ENCODE measurements around the gene C3orf85.

The C3orf85 gene, protein sequence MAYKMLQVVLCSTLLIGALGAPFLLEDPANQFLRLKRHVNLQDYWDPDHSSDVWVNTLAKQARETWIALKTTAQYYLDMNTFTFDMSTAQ

GRCh38 chr3:109136523-109136922 lies at the start of gene C3orf85:
Gene C3orf85, plus strand, starts transcription at chr3:109136719. Its CDS starts 129 bp downstream, at chr3:109136848.
- H3K9me3 ChIP-seq (ENCODE audit: control insufficient read depth, low read depth, low read length): no peaks in the 10 kb centered on the region
- H3K36me3 ChIP-seq (ENCODE audit: control insufficient read depth, low read depth, low read length): no peaks in the 10 kb centered on the region
- H3K27me3 ChIP-seq (ENCODE audit: control insufficient read depth, insufficient read depth, low read length): no peaks in the 10 kb centered on the region
- no peak within 1 kb of the TSS for H3K27ac ChIP-seq (ENCODE audit: low read length)
- no peaks in the 10 kb centered on the region for H3K4me1 ChIP-seq (ENCODE audit: control insufficient read depth, low read depth, low read length)
- no peak within 1 kb of the TSS for H3K4me3 ChIP-seq (ENCODE audit: low read length)
- no peak within 1 kb of the TSS for H3K9ac ChIP-seq (ENCODE audit: low read length)

GRCh38 chr3:109089265-109089664 lies 47.3 kb upstream of the C3orf85 start:
- H3K9ac ChIP-seq (ENCODE audit: low read length): no peak overlapping the region
- no peak overlapping the region for H3K4me3 ChIP-seq (ENCODE audit: low read length)
- H3K36me3 ChIP-seq (ENCODE audit: control insufficient read depth, low read depth, low read length): no peaks in the 10 kb centered on the region
- H3K27me3 ChIP-seq (ENCODE audit: control insufficient read depth, insufficient read depth, low read length): no peaks in the 10 kb centered on the region
- no peak overlapping the region for H3K27ac ChIP-seq (ENCODE audit: low read length)
- H3K4me1 ChIP-seq (ENCODE audit: control insufficient read depth, low read depth, low read length): no peaks in the 10 kb centered on the region
- no peaks in the 10 kb centered on the region for H3K9me3 ChIP-seq (ENCODE audit: control insufficient read depth, low read depth, low read length)

- Histone ChIP-seq H3K9ac (ENCODE audit: low read length) (no peak overlapping the region), H3K27me3 (ENCODE audit: control insufficient read depth, insufficient read depth, low read length) (no peaks in the 10 kb centered on the region), H3K4me1 (ENCODE audit: control insufficient read depth, low read depth, low read length) (no peaks in the 10 kb centered on the region), H3K9me3 (ENCODE audit: control insufficient read depth, low read depth, low read length) (no peaks in the 10 kb centered on the region), H3K4me3 (ENCODE audit: low read length) (no peak overlapping the region), H3K27ac (ENCODE audit: low read length) (no peak overlapping the region), H3K36me3 (ENCODE audit: control insufficient read depth, low read depth, low read length) (no peaks in the 10 kb centered on the region)
Observed at GRCh38 chr3:109091846-109092245, 44.7 kb upstream of the C3orf85 start.

DNA sequence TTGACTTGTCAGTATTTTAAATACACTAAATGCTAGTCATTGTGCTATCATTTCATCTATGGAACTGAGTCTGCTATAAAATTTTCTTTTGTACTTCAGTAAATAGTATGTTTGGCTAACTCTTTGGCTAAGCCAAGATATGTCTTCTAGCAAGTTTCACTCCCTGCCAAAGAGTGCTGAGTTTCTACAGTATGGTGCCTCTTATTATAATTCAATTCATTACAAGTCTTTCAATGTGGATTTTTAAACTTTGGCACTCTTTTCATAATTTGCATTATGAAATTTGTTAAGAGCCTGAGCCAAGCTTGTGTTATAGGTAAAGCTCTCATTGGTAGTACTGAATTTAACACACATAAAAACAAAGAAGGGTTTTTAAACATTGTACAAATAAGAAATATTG lies 43.0 kb upstream of the C3orf85 start:
- Histone ChIP-seq H3K9ac (ENCODE audit: low read length) (no peak overlapping the region), H3K27me3 (ENCODE audit: control insufficient read depth, insufficient read depth, low read length) (no peaks in the 10 kb centered on the region), H3K9me3 (ENCODE audit: control insufficient read depth, low read depth, low read length) (no peaks in the 10 kb centered on the region), H3K36me3 (ENCODE audit: control insufficient read depth, low read depth, low read length) (no peaks in the 10 kb centered on the region), H3K4me3 (ENCODE audit: low read length) (no peak overlapping the region), H3K27ac (ENCODE audit: low read length) (no peak overlapping the region), H3K4me1 (ENCODE audit: control insufficient read depth, low read depth, low read length) (no peaks in the 10 kb centered on the region)

DNA sequence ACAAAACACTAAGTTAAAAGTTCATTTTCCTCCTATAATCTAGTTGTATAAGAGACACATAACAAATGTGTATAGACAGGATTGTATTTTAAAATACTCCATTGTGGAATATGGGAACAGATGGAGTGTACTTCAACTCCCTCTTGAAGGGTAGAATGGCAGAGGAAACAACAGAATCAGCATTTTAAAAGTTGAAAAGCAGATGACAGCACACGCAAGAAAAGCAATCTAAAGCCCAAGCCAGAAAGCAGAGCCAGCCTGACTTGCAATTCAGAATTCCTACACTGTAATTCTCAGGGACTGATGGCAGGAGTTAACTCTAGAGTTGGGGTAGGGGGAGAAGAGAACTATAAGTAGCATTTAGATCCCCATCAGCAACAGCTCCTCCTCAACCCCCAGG lies 41.4 kb upstream of the C3orf85 start:
- Histone ChIP-seq H3K27ac (ENCODE audit: low read length) (no peak overlapping the region), H3K27me3 (ENCODE audit: control insufficient read depth, insufficient read depth, low read length) (no peaks in the 10 kb centered on the region), H3K9ac (ENCODE audit: low read length) (no peak overlapping the region), H3K36me3 (ENCODE audit: control insufficient read depth, low read depth, low read length) (no peaks in the 10 kb centered on the region), H3K4me3 (ENCODE audit: low read length) (no peak overlapping the region), H3K4me1 (ENCODE audit: control insufficient read depth, low read depth, low read length) (no peaks in the 10 kb centered on the region), H3K9me3 (ENCODE audit: control insufficient read depth, low read depth, low read length) (no peaks in the 10 kb centered on the region)

GRCh38 chr3:109098079-109098644 lies 38.4 kb upstream of the C3orf85 start:
- no peak overlapping the region for H3K9ac ChIP-seq (ENCODE audit: low read length)
- H3K27me3 ChIP-seq (ENCODE audit: control insufficient read depth, insufficient read depth, low read length): no peaks in the 10 kb centered on the region
- no peaks in the 10 kb centered on the region for H3K4me1 ChIP-seq (ENCODE audit: control insufficient read depth, low read depth, low read length)
- no peak overlapping the region for H3K4me3 ChIP-seq (ENCODE audit: low read length)
- no peaks in the 10 kb centered on the region for H3K9me3 ChIP-seq (ENCODE audit: control insufficient read depth, low read depth, low read length)
- H3K27ac ChIP-seq (ENCODE audit: low read length): no peak overlapping the region
- H3K36me3 ChIP-seq (ENCODE audit: control insufficient read depth, low read depth, low read length): no peaks in the 10 kb centered on the region

GRCh38 chr3:109109574-109109973 lies 26.9 kb upstream of the C3orf85 start:
- Histone ChIP-seq H3K27ac (ENCODE audit: low read length) (no peak overlapping the region), H3K36me3 (ENCODE audit: control insufficient read depth, low read depth, low read length) (no peaks in the 10 kb centered on the region), H3K4me3 (ENCODE audit: low read length) (no peak overlapping the region), H3K9ac (ENCODE audit: low read length) (no peak overlapping the region), H3K9me3 (ENCODE audit: control insufficient read depth, low read depth, low read length) (no peaks in the 10 kb centered on the region), H3K4me1 (ENCODE audit: control insufficient read depth, low read depth, low read length) (no peaks in the 10 kb centered on the region), H3K27me3 (ENCODE audit: control insufficient read depth, insufficient read depth, low read length) (no peaks in the 10 kb centered on the region)

- Histone ChIP-seq H3K9ac (ENCODE audit: low read length) (no peak overlapping the region), H3K27ac (ENCODE audit: low read length) (no peak overlapping the region), H3K4me1 (ENCODE audit: control insufficient read depth, low read depth, low read length) (no peaks in the 10 kb centered on the region), H3K9me3 (ENCODE audit: control insufficient read depth, low read depth, low read length) (no peaks in the 10 kb centered on the region), H3K27me3 (ENCODE audit: control insufficient read depth, insufficient read depth, low read length) (no peaks in the 10 kb centered on the region), H3K4me3 (ENCODE audit: low read length) (no peak overlapping the region), H3K36me3 (ENCODE audit: control insufficient read depth, low read depth, low read length) (no peaks in the 10 kb centered on the region)
Observed at GRCh38 chr3:109112946-109113760, 23.4 kb upstream of the C3orf85 start.

DNA sequence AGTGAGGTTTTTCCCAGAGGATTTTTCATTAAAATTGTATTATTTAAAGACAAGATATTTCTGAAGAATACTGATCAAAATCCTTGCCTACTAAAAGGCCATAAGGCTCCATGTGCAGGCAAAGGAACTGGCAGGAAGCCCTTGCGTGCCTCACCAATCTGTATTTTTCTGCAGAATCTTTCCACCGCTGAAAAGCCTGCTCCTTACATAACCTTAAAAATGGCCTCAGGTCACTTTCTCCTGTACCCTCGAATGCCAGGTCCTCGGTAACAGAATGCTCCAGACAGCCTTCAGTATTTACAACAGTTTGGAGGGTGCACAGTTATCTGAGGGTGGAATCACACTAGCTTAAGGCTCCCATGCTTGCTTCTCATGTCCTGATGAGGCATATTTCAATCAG lies 21.8 kb upstream of the C3orf85 start:
- no peaks in the 10 kb centered on the region for H3K27me3 ChIP-seq (ENCODE audit: control insufficient read depth, insufficient read depth, low read length)
- no peak overlapping the region for H3K4me3 ChIP-seq (ENCODE audit: low read length)
- H3K4me1 ChIP-seq (ENCODE audit: control insufficient read depth, low read depth, low read length): no peaks in the 10 kb centered on the region
- H3K27ac ChIP-seq (ENCODE audit: low read length): no peak overlapping the region
- no peaks in the 10 kb centered on the region for H3K36me3 ChIP-seq (ENCODE audit: control insufficient read depth, low read depth, low read length)
- H3K9me3 ChIP-seq (ENCODE audit: control insufficient read depth, low read depth, low read length): no peaks in the 10 kb centered on the region
- H3K9ac ChIP-seq (ENCODE audit: low read length): no peak overlapping the region

DNA sequence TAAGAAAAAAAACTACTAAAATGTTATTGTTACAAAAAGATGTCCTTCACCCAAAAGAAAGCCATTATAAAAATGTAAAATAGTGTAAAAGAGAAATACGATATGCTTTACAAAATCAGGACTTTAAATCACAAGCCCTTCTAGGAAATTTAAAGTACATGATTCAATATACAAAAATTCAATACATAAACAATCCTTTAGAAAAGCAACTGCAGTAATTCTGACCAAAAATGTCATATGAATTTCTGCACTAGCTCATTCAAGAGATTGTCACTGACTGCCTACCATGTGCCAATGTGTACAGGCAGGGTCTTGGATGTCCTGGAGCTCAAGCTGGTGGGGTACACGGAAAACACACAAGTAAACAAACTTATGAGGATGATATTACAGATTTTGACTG lies 21.1 kb upstream of the C3orf85 start:
- Histone ChIP-seq H3K36me3 (ENCODE audit: control insufficient read depth, low read depth, low read length) (no peaks in the 10 kb centered on the region), H3K9me3 (ENCODE audit: control insufficient read depth, low read depth, low read length) (no peaks in the 10 kb centered on the region), H3K4me1 (ENCODE audit: control insufficient read depth, low read depth, low read length) (no peaks in the 10 kb centered on the region), H3K4me3 (ENCODE audit: low read length) (no peak overlapping the region), H3K9ac (ENCODE audit: low read length) (no peak overlapping the region), H3K27ac (ENCODE audit: low read length) (no peak overlapping the region), H3K27me3 (ENCODE audit: control insufficient read depth, insufficient read depth, low read length) (no peaks in the 10 kb centered on the region)

DNA sequence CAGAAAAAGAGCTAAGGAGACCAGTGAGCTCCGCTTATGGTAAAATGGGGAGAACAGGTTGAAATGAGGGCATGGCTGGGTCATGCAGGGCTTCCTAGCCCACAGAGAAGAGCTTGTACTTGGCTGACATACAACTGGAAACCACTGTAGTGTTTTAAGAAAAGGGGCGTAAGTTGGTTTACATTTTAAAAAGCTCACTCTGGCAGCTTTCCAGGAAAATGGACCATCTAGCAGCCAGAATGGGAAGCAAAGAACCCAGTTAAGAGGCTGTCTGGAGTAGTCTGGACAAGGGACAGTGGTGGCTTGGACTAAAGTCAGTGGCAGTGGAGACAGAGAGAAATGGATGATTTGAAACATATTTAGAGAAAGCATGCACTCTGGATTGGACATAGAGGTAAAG lies 20.5 kb upstream of the C3orf85 start:
- no peak overlapping the region for H3K4me3 ChIP-seq (ENCODE audit: low read length)
- no peaks in the 10 kb centered on the region for H3K36me3 ChIP-seq (ENCODE audit: control insufficient read depth, low read depth, low read length)
- H3K27me3 ChIP-seq (ENCODE audit: control insufficient read depth, insufficient read depth, low read length): no peaks in the 10 kb centered on the region
- H3K4me1 ChIP-seq (ENCODE audit: control insufficient read depth, low read depth, low read length): no peaks in the 10 kb centered on the region
- no peak overlapping the region for H3K9ac ChIP-seq (ENCODE audit: low read length)
- H3K9me3 ChIP-seq (ENCODE audit: control insufficient read depth, low read depth, low read length): no peaks in the 10 kb centered on the region
- H3K27ac ChIP-seq (ENCODE audit: low read length): no peak overlapping the region

GRCh38 chr3:109117939-109118338 lies 18.6 kb upstream of the C3orf85 start, which contains the start of gene MORC1:
Gene MORC1, minus strand, starts transcription at chr3:109118134. Its CDS starts 75 bp downstream, at chr3:109118059.
- H3K36me3 ChIP-seq (ENCODE audit: control insufficient read depth, low read depth, low read length): no peaks in the 10 kb centered on the region
- H3K9ac ChIP-seq (ENCODE audit: low read length): no peak within 1 kb of the TSS
- no peak within 1 kb of the TSS for H3K4me3 ChIP-seq (ENCODE audit: low read length)
- H3K9me3 ChIP-seq (ENCODE audit: control insufficient read depth, low read depth, low read length): no peaks in the 10 kb centered on the region
- no peaks in the 10 kb centered on the region for H3K27me3 ChIP-seq (ENCODE audit: control insufficient read depth, insufficient read depth, low read length)
- H3K4me1 ChIP-seq (ENCODE audit: control insufficient read depth, low read depth, low read length): no peaks in the 10 kb centered on the region
- no peak within 1 kb of the TSS for H3K27ac ChIP-seq (ENCODE audit: low read length)

Data from iPS-18a (cell line).